HK-2 (cell line): ENCODE measurements around the gene PAK4.
"Not testable (repeated sequence)": the region's sequence is repeated elsewhere in the genome, so short reads cannot be mapped to it uniquely, and the experiment has no call there.

Experiments
- DNase-seq: peaks from one replicate; pipeline ENCODE4 v3.0.0-alpha.2; 2018; ENCODE audit not compliant: unreplicated experiment

PAK4 gene

GRCh38 chr19:39100500-39101166, 25.0 kb upstream of the PAK4 start:
- DNase-seq, result no peak

DNA sequence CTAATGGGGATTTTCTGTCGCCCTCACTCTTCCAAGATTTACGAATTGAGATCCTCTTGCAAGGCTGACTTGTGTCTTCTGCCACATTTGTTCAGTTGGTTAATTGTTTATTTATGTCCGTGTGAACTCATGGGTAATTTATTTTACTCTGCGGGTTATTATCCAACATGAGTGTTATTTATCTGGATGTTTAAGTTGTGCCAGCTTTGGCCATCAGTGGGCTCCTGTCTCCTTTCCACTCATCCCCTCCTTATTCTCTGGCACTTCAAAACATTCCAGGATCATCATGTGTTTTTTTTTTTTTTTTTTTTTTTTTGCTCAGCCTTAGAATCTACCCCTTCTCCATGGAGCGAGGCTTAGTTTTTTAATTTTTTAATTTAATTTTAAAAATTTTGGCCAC, 22.4 kb upstream of the PAK4 start:
- no peak for DNase-seq

- no peak for DNase-seq
Measured at GRCh38 chr19:39104186-39104596, 21.4 kb upstream of the PAK4 start.

DNA sequence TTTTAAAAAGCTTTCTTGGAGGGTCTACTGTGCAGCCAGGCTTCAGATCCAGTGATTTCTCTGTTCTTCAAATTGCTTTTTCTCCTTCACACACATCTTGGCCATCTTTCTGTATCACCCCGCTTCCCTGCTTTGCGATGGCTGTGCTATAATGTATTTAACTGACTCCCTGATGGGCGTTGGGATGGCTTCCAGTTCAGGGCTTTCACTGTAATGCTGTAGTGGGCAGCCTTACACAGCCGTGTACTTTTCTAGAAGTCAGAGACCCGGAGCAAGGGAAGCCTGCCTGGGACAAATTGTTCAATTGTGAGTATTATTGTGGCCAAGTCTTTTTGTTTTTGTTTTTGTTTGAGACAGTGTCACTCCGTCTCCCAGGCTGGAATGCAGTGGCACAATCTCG, 19.4 kb upstream of the PAK4 start:
- no peak for DNase-seq

- DNase-seq, result no peak
Measured at GRCh38 chr19:39109641-39110040, 15.9 kb upstream of the PAK4 start.

- DNase-seq, result peak; percentile 69
Measured at GRCh38 chr19:39110263-39110967, 15.2 kb upstream of the PAK4 start.

DNA sequence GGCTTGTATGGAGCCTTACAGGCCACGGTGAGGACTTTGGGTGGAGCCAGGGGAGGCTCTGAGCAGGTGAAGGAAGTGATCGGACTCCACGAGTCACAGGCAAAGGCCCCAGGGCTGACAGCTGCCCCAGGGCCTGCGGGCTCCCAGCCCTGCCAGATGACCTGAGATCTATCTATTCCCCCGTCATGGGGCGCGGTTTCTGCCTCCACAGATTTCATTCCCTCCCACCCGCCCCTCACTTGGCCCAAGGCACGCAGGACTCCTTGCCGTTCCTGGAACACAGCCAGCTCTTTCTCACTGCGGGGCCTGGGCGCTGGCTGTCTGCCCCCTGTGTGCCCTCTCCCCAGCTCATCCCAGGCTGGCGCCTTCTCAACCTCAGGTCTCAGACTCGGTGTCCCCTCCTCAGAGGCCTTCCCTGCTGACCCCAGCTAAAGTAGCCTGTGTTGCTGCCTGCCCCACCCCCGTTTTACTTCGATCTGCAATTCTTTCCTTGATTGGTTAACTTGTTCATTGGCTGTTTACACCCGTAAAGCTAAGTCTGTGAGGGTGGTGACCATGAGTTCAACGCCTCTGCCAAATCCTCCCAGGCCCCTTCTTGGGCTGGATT, 13.9 kb upstream of the PAK4 start:
- peak; percentile 21 for DNase-seq

DNA sequence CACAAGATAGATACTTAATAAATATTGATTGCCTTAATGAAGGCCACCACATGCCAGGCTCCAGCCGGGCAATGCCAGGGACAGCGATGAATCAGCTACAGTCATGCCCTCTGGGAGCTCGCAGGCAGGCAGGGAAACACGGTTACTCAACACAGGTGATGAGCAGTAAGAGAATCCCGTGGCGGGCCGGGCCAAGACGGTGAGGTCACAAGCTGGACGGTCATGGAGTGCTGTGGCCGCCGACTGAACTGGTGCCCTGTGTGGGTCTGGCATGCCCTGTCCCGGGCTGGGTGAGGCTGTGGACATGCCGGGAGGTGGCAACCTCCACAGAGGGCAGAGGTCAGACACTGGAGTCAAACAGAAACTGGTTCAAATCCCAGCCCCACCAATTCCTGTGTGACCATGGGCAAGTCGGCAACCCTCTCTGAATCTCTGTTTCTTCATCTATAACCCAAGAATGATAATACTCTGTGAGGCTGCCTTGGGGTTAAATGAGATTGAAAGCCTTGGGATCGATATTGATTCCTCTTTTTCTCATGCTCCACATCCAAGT, 13.2 kb upstream of the PAK4 start:
- DNase-seq, result peak; percentile 87

DNA sequence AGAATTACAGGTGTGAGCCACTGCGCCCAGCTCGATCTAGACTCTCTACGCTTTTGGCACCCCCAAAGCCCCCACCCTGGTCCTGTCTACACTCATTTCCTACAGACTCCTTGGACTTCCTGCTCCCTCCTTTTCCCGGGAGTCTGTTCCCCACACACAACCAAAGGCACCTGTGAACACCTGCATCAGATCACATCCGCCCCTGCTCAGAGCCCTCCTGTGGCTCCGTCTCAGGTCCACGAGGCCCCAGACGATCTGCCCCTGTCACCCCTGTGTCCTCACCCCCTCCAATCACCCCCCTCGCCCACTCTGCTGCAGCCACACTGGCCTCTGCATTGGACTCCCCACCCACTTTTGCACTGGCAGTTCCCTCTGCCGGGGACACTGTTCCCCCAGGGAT, 12.4 kb upstream of the PAK4 start:
- no peak for DNase-seq

- no peak for DNase-seq
Measured at GRCh38 chr19:39115105-39115847, 10.3 kb upstream of the PAK4 start.

DNA sequence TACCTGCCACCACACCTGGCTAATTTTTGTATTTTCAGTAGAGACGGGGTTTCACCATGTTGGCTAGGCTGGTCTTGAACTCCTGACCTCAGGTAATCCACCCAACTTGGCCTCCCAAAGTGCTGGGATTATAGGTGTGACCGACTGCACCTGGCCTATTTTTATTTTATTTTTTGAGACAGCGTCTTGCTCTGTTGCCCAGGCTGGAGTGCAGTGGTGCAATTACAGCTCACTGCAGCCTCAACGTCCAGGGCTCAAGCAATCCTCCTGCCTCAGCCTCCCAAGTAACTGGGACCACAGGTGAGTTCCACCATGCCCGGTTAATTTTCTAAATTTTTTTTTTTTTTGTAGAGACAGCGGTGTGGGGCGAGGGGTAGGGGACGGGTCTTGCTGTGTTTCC, 8.6 kb upstream of the PAK4 start:
- not testable (repeated sequence) for DNase-seq

DNA sequence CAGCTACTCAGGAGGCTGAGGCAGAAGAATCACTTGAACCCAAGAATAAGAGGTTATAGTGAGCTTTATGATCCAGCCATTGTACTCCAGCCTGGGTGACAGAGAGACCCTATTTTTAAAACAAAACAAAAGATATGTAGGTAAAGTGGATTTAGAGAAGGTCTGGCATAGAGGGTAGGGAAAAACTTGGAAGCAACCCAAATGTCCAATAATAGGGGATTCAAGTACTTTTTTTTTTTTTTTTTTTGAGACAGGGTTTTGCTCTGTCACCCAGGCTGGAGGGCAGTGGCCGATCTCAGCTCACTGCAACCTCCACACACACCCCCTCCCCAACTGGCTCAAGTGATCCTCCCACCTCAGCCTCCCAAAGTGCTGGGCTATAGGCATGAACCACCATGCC, 5.8 kb upstream of the PAK4 start:
- DNase-seq, result no peak

DNA sequence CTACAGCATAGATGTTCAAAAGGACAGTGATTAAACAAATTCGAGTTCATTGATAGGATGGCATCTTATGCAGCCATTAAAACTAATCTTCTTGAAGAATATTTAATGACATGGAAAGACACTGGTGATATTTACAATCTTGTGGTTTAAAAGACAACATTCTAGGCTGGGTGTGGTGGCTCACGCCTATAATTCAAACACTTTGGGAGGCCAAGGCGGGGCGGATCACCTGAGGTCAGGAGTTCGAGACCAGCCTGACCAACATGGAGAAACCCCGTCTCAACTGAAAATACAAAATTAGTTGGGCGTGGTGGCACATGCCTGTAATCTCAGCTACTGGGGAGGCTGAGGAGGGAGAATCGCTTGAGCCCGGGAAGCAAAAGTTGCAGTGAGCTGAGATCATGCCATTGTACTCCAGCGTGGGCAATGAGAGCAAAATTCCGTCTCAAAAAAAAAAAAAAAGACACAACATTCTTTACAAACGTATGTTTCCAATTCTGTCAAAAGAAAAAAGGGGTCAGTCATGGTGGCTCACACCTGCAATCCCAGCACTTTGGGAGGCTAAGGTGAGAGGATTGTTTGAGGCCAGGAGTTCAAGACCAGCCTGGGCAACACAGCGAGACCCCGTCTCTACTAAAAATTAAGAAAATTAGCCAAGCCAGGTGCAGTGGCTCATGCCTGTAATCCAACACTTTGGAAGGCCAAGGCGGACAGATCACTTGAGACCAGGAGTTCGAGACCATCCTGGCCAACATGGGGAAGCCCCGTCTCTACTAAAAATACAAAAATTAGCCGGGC, 2.5 kb upstream of the PAK4 start:
- no peak for DNase-seq

GRCh38 chr19:39124136-39124764, 1.3 kb upstream of the PAK4 start:
- no peak for DNase-seq

GRCh38 chr19:39125199-39125553, 410 bp upstream of the PAK4 start:
- no peak for DNase-seq

DNA sequence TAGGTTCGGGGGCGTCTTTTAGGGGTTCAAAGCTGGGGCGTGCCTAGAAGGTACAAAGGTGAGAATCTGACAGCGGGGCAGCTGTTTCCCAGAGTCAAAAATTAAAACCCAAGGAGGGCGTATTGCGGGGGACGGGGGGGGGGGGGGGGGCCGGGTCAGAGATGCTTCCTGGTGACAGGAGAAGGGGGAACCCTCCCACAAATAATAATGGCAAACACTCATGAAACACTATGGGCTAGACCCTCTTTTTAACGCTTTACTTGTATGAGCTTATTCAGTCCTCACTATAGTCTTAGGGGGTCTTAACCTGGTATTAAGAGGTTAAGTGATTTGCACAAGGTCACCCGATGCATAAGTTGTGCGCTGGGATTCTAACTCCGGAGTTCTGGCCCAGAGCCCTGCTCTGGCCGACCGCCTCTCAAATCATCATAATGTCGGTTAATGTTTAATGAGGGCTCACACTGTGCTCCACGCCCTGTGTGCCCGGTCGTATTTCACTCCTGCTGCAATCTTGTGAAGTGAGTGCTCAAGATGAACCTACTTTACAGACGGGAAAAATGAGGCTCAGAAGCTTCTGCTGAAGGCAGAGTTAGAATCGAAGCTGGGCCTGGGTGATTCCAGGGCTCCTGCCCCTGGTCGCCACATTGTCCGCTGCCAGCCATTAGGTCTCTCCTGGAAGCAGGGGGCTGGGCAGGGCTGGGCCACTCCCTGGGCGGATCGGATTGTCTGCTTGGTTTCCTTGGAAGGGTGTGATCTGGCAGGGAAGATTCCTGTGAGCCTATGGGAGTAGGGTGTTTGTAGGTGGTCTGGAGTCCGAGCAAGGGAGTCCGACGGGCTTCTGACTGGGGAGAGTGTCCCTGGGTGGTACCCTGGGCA, 964 bp downstream of the PAK4 start:
- peak; percentile 72 for DNase-seq

- no peak for DNase-seq
Measured at GRCh38 chr19:39127812-39128515, 2.4 kb downstream of the PAK4 start.

DNA sequence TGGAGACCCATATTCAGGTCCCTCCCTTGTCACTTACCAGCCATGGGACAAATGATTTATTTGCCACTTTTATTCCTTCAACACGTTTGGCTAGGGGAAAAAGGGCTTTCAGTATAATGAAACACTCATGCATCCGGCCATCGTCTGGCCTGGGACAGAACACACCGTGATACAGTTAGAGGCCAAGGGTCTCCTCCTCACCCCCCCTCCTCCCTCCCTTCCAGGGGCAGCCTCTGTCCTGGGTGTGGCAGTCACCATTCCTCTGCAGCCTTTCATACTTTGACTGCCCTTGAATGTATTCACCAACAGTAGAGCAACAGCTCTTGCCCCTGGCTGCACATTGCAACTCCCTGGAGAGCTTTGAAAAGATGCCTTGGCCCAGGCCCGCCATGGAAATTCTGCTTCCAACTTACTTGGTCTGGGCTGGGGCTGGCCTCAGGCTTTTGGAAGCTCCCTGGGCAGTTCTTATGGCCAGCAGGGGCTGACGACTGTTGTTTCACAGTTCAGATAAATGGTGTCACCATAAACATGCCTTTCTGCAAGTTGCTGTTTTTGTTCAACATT, 3.0 kb downstream of the PAK4 start:
- DNase-seq, result no peak

DNA sequence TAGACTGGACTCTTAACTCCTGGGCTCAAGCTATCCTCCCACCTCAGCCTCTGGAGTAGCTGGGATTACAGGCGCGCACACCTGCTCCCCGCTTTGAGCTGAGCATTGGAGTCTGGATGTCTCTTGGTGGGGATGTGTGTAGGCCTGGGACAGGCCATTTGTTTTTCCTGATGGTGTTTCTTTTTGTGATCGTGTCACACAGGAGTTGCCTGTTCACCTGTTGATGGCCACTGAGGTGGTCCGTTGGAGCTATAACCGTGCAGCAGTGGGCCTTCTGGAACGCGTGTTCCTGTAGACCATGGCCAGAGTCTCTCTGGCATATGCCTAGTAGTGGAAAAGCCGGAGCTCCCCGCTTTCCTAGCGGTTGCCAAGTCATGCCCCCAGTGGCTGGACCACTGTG, 3.5 kb downstream of the PAK4 start:
- DNase-seq, result no peak
